Cardiac muscle cell (in vitro differentiated cells and primary cell): ENCODE results near the gene CBY1. TPM values are rescaled to one million over a fixed set of nuclear protein-coding genes. Genes with fewer than 3 reads are reported as not detected.

Experiments
- DNase-seq, 2 donors: peaks; one replicate each; pipeline versions ENCODE4 v3.0.0 to v3.0.0-alpha.2; 2010 to 2017; ENCODE audit warnings: low read depth in 1 of 2, low spot score in 1 of 2
- H3K27ac ChIP-seq: fragments of 200-600 bp; sonication (generic); 2 replicates; pipeline ENCODE4 v1.5.1; 2016
- H3K27me3 ChIP-seq: fragments of 200-600 bp; sonication (generic); 2 replicates; pipeline ENCODE4 v1.6.0; 2016; ENCODE audit warnings: control low read depth
- H3K36me3 ChIP-seq: fragments of 200-600 bp; sonication (generic); 2 replicates; pipeline ENCODE4 v1.5.1; 2016; ENCODE audit warnings: control low read depth
- H3K4me1 ChIP-seq: fragments of 200-600 bp; sonication (generic); 2 replicates; pipeline ENCODE4 v1.8.1; 2017; ENCODE audit warnings: low read depth, mild to moderate bottlenecking, mixed run types
- H3K4me3 ChIP-seq: fragments of 200-600 bp; sonication (generic); 2 replicates; pipeline ENCODE4 v1.5.1; 2016; ENCODE audit warnings: mild to moderate bottlenecking
- H3K9me3 ChIP-seq: fragments of 200-600 bp; sonication (generic); 2 replicates; pipeline ENCODE4 v1.5.1; 2017; ENCODE audit warnings: low read depth, mild to moderate bottlenecking, control low read depth
- CTCF ChIP-seq: IDR thresholded peaks from 2 replicates; pipeline ENCODE4 v1.5.1; 2012; ENCODE audit warnings: low read depth, mild to moderate bottlenecking, low read length
- polyA plus RNA-seq: library from polyadenylated mRNA; unstranded; fragments of >200 nt; fragmentation: Nextera tagmentation; extraction: Ambion mirVana; gene quantifications from 2 replicates; pipeline ENCODE4 v1.2.1, GENCODE V29; 2016
- total RNA-seq: library from RNA; depleted of rRNA; stranded (reverse); fragments of >200 nt; gene quantifications from 2 replicates; pipeline ENCODE4 v1.2.3, GENCODE V29; 2016

Gene CBY1
- total RNA-seq (24.9 and 25.9 TPM in 2 replicates), polyA plus RNA-seq (68.4 and 84.6 TPM in 2 replicates)

GRCh38 chr22:38656256-38657044, at the start of gene CBY1, which contains the start of gene FAM227A:
TSS of gene CBY1 (plus strand) at chr22:38656638. CDS start at chr22:38668055, 11,417 bp downstream.
TSS of gene FAM227A (minus strand) at chr22:38656392. CDS start at chr22:38650168, 6,224 bp downstream.
- Histone ChIP-seq H3K36me3 (no peaks in the 10 kb centered on the region), H3K9me3 (no peaks in the 10 kb centered on the region), H3K27me3 (no peaks in the 10 kb centered on the region), H3K4me3 (peak within 1 kb of the TSS; percentile 85), H3K4me1 (peaks cover 10% of the 10 kb centered on the region), H3K27ac (peak within 1 kb of the TSS; percentile 98)
- peak; percentile 91 to 94 for DNase-seq
- no peak for TF ChIP-seq CTCF

- DNase-seq = no peak
- H3K4me1 ChIP-seq = no peaks in the 10 kb centered on the region
- H3K27ac ChIP-seq = no peak overlapping the region
- H3K36me3 ChIP-seq = no peaks in the 10 kb centered on the region
- H3K4me3 ChIP-seq = no peak overlapping the region
- no peaks in the 10 kb centered on the region for H3K27me3 ChIP-seq
- no peaks in the 10 kb centered on the region for H3K9me3 ChIP-seq
- no peak for TF ChIP-seq CTCF
Measured at GRCh38 chr22:38607680-38608079, 48.8 kb upstream of the CBY1 start.

GRCh38 chr22:38608992-38609750, 47.3 kb upstream of the CBY1 start:
- TF ChIP-seq CTCF = no peak
- Histone ChIP-seq H3K36me3 (no peaks in the 10 kb centered on the region), H3K4me1 (no peaks in the 10 kb centered on the region), H3K4me3 (no peak overlapping the region), H3K27me3 (no peaks in the 10 kb centered on the region), H3K27ac (no peak overlapping the region), H3K9me3 (no peaks in the 10 kb centered on the region)
- no peak for DNase-seq

GRCh38 chr22:38610234-38610633, 46.2 kb upstream of the CBY1 start:
- no peaks in the 10 kb centered on the region for H3K4me1 ChIP-seq
- H3K4me3 ChIP-seq = no peak overlapping the region
- no peak for DNase-seq
- H3K9me3 ChIP-seq = no peaks in the 10 kb centered on the region
- no peaks in the 10 kb centered on the region for H3K27me3 ChIP-seq
- H3K36me3 ChIP-seq = no peaks in the 10 kb centered on the region
- H3K27ac ChIP-seq = no peak overlapping the region
- no peak for TF ChIP-seq CTCF

GRCh38 chr22:38611559-38611958, 44.9 kb upstream of the CBY1 start:
- no peak overlapping the region for H3K27ac ChIP-seq
- no peaks in the 10 kb centered on the region for H3K36me3 ChIP-seq
- H3K9me3 ChIP-seq = no peaks in the 10 kb centered on the region
- H3K4me1 ChIP-seq = no peaks in the 10 kb centered on the region
- TF ChIP-seq CTCF = no peak
- no peaks in the 10 kb centered on the region for H3K27me3 ChIP-seq
- H3K4me3 ChIP-seq = no peak overlapping the region
- DNase-seq = no peak
